GM19467 (cell line): Measurements from ENCODE around the gene ISCU.
"Not testable (repeated sequence)": the region's sequence is repeated elsewhere in the genome, so short reads cannot be mapped to it uniquely, and the experiment has no call there.

Experiments
- ATAC-seq: cut with Tn5 transposase; IDR thresholded peaks from one replicate; pipeline ENCODE4 v1.9.1; 2021; ENCODE audit warnings: mild to moderate bottlenecking, moderate library complexity; ENCODE audit not compliant: unreplicated experiment

Gene ISCU

GRCh38 chr12:108586306-108586705, 23.9 kb downstream of the ISCU start:
- no peak for ATAC-seq

- ATAC-seq = no peak
Measured at GRCh38 chr12:108587826-108588225, 25.4 kb downstream of the ISCU start.

GRCh38 chr12:108589028-108589839, 26.8 kb downstream of the ISCU start:
- no peak for ATAC-seq

GRCh38 chr12:108589840-108590229, 27.4 kb downstream of the ISCU start:
- ATAC-seq = no peak

- ATAC-seq = not testable (repeated sequence)
Measured at GRCh38 chr12:108590463-108590862, 28.1 kb downstream of the ISCU start.

GRCh38 chr12:108591267-108591980, 29.0 kb downstream of the ISCU start:
- no peak for ATAC-seq

GRCh38 chr12:108592033-108592909, 29.9 kb downstream of the ISCU start:
- ATAC-seq = no peak

GRCh38 chr12:108594323-108594903, 32.0 kb downstream of the ISCU start:
- no peak for ATAC-seq

GRCh38 chr12:108594960-108595710, 32.7 kb downstream of the ISCU start:
- no peak for ATAC-seq

GRCh38 chr12:108595711-108596647, 33.6 kb downstream of the ISCU start:
- ATAC-seq = no peak

GRCh38 chr12:108596854-108597558, 34.6 kb downstream of the ISCU start:
- no peak for ATAC-seq

GRCh38 chr12:108597559-108598471, 35.4 kb downstream of the ISCU start, which contains the start of gene TMEM119:
Gene TMEM119 (minus strand): TSS chr12:108598084. CDS start chr12:108592383, 5,701 bp downstream.
- ATAC-seq = no peak

GRCh38 chr12:108598553-108599250, 36.3 kb downstream of the ISCU start:
- no peak for ATAC-seq

GRCh38 chr12:108599541-108599940, 37.1 kb downstream of the ISCU start:
- no peak for ATAC-seq

- no peak for ATAC-seq
Measured at GRCh38 chr12:108599948-108600701, 37.7 kb downstream of the ISCU start.

GRCh38 chr12:108600702-108601007, 38.3 kb downstream of the ISCU start:
- ATAC-seq = no peak
